ENCODE results near the gene TYW1B.
"Not testable (repeated sequence)": the region's sequence is repeated elsewhere in the genome, so short reads cannot be mapped to it uniquely, and the experiment has no call there.

DNA sequence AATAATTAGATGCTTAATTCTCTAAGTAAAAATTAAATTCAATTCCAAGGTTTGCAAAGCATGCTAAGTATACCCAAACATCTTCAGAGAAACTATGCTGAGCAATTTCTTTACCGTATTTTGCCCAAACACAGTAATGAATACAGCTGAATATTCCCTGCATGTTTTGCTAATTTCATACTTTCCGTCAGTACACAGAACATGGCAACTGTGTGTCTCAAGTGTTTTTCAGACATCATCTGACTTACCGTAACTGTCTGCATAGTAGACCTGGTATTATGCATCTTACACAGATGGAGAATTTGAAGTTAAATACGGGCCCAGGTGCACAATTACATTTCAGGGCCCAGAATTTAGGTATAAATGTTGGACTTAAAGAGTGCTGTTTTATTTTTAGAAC is 15.2 kb upstream of the TYW1B start:
- TF ChIP-seq, protein P1, sequence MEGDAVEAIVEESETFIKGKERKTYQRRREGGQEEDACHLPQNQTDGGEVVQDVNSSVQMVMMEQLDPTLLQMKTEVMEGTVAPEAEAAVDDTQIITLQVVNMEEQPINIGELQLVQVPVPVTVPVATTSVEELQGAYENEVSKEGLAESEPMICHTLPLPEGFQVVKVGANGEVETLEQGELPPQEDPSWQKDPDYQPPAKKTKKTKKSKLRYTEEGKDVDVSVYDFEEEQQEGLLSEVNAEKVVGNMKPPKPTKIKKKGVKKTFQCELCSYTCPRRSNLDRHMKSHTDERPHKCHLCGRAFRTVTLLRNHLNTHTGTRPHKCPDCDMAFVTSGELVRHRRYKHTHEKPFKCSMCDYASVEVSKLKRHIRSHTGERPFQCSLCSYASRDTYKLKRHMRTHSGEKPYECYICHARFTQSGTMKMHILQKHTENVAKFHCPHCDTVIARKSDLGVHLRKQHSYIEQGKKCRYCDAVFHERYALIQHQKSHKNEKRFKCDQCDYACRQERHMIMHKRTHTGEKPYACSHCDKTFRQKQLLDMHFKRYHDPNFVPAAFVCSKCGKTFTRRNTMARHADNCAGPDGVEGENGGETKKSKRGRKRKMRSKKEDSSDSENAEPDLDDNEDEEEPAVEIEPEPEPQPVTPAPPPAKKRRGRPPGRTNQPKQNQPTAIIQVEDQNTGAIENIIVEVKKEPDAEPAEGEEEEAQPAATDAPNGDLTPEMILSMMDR (IDR thresholded peaks at IDR 0.05) = not testable (repeated sequence)
- not testable (repeated sequence) for TF ChIP-seq ZFX (IDR thresholded peaks at IDR 0.05; ENCODE audit: borderline replicate concordance)

Data from 22Rv1 (cell line).